Femur (tissue), 1 donor: Measurements from ENCODE around the gene CELSR2.

Experiments
- DNase-seq: peaks from one replicate; pipeline ENCODE4 v3.0.0-alpha.2; 2017

Gene CELSR2

DNA sequence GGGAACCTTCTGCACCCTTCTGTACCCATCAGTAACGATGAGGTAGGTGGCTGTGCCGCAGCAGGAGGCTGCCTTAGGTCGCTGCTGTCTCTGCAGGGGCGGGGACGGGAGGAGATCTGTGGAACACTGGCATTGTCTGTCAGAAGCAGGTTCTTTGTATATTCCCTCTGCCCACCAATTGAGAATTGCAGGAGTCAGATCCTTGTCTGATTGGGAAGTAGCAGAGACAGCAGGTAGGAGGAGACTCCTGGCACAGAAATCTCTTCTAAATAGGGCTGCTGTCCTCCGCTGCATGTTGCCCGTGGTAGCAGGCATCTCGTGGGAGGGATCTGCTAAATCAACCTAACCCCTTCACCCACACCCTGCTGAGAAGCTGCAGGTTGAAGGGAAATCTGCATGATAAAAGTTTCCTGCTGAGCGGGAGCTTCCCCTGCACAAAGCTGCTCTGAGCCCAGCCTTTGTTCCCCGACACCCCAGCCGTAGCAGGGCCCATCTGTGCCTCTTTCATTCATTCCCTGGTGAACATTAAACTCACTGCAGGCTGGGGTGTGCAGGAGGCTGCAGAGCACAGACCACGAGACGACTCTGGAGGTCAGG is 19.7 kb upstream of the CELSR2 start:
- no peak for DNase-seq

DNA sequence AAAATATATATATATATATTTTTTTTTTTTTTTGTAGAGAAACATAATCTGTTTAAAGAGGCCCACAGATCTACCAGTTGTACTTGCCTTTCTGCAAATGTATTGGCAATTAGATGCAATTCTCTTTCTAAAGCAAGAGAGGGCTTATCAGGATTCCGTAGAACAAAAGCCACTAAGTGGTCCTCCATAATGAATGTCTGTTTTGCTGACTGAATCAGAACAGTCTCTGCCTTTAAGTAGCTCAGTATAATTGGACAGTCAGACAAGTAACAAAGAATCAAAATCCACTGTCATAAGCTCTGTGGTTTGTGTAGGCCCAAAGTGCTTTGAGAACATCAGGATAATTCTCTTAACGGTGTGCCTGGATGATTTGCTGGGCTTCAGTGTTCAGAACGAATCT is 18.3 kb upstream of the CELSR2 start:
- DNase-seq: no peak

GRCh38 chr1:109235137-109235536 is 14.2 kb upstream of the CELSR2 start:
- no peak for DNase-seq

GRCh38 chr1:109237512-109237911 is 11.8 kb upstream of the CELSR2 start:
- no peak for DNase-seq

- DNase-seq: no peak
These were observed 11.0 kb upstream of the CELSR2 start for GRCh38 chr1:109238382-109238781.

GRCh38 chr1:109239047-109239408 is 10.3 kb upstream of the CELSR2 start:
- no peak for DNase-seq

DNA sequence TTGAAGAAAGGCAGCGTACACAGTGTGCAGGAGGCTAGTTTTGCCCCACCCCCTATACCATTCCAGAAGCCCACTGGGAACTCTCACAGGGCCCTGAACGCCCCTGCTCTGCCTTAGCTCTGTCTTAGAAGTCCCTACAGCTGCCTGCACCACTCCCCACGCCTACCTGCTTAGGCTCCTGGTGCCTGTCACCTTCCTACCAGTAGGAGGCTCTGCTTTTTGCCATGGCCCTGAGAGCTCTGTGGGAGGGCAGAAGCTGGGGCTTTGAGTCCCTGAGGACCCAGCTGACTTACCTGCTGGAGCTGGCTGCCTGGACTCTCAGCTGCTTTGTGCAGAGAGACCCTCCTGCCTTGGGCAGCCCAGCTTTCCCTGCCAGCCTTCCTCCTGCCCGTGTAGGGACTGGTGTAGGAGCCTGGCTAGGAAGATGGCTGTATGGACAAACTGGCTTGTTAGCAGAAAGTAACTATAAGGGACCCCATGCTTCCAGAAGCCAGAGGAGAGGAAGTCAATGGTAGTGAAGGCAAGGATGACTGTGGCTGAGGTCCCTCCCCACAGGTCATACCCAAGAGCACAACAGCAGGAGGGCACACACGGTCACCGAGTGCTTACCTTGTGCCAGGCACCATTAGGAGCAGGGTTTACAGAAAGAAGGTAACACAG is 9.8 kb upstream of the CELSR2 start:
- no peak for DNase-seq

DNA sequence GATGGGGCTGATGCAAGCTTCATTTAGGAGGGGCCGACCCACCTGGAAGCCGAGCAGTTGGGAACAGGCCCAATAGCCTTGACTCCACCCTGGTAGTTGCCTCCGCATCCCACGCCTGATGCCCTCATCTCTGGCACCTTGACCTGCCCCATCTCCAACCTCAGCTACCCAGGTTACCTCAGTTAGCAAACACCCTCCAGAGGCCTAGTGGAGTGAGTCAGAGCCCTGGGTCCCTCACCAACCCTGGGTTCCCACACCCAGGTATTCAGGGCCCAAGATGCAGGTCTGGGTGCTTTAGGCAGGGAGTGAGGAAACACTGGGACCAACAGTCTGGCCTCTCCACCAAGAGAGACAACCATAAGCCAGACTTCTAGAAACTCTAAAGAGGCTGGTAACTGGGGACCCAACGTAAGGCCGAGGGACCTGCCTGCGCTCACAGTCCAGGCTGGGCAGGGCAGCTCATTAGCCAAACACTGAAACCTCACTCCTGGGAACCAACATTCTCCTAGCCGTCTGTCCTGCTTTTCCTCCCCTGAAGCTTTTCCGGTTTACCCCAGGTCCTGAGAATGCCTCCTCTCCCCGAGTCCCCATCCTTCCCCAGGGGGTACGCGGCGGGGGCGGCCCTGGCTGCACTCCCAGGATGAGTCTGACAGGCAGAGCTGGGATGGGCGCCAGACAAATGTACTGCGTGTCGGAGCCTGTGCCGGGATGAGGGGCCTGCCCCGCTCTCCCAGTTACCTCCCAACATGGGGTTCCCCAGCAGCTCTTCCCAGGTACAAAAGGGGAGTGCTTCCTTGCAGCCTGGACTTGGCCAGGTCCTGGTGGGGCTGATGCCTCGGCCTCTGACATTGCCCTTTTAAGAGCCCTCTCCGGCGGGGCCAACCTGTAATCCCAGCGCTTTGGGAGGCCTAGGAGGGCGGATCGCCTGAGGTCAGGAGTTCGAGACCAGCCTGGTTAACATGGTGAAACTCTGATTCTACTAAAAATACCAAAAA is 8.9 kb upstream of the CELSR2 start:
- peak; percentile 83 for DNase-seq

DNA sequence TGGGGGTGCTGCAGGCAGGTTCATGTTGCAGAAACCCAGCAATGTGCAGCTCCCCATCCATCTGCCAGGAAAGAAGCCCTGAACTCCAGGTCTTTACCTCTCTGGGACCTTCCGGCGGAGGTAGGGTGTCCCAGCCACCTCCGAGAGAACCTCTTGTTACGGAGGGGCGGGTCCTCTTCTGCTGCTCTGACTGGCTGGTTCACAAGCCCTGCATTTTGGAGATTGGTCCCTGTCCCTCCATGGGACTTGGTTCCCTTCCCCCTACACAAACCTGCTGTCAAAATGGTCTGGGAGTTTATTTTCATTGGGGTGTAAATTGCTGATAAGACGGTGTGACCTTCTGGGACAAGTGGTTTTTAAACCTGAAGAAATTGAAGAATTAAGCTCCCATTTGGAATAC is 8.0 kb upstream of the CELSR2 start:
- peak; percentile 16 for DNase-seq

DNA sequence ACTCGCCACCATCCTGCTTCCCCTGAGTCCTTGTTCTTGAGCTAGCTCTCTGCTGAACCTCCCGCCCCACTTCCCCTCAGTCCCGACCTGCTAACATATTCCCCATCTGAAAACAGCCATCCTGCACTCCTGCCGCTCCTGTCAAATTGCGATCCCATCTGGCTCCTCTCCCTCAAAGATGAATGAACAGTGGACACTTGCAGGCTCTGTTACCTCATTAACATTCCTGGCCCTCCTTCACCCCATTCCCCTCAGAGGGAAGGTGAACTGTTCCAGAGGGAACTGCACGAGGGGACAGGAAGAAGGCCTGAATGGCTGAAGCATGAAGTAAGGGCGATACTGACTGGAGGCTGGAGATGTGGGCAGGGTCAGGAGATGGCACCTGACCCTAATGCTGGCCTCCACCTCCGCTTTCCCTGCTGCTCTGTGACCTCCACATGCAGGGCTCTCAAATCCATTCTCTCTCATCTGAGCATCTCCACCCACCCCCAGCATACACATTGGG is 7.4 kb upstream of the CELSR2 start:
- DNase-seq: peak; percentile 17

- DNase-seq: peak; percentile 54
These were observed 7.0 kb upstream of the CELSR2 start for GRCh38 chr1:109242387-109242786.

GRCh38 chr1:109243221-109243620 is 6.1 kb upstream of the CELSR2 start:
- DNase-seq: peak; percentile 12

DNA sequence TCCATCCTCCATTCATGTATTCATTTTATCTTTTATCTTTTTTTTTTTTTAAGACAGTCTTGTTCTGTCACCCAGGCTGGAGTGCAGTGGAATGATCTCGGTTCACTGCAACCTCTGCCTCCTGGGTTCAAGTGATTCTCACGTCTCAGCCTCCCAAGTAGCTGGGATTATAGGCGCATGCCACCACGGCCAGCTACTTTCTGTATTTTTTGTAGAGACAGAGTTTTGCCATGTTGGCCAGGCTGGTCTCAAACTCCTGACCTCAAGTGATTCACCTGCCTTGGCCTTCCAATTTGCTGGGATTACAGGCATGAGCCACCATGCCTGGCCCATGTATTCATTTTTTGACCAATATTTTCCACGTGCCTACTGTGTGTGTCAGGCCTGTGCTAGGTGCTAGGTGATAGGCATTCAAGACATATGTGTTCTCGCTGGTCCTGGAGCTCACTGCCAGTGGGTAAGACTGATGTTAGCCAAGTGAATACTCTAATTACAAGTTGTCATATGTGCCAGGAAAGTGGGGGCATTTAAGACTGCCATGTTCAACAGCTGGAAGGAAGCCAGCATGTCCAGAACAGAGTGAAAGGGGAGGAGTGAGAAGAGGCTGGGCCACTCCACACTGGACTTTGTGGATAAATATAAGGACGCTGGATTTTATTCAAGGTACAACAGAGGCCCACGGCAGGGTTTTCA is 5.3 kb upstream of the CELSR2 start:
- peak; percentile 10 for DNase-seq

GRCh38 chr1:109246141-109246551 is 3.2 kb upstream of the CELSR2 start:
- DNase-seq: peak; percentile 14

DNA sequence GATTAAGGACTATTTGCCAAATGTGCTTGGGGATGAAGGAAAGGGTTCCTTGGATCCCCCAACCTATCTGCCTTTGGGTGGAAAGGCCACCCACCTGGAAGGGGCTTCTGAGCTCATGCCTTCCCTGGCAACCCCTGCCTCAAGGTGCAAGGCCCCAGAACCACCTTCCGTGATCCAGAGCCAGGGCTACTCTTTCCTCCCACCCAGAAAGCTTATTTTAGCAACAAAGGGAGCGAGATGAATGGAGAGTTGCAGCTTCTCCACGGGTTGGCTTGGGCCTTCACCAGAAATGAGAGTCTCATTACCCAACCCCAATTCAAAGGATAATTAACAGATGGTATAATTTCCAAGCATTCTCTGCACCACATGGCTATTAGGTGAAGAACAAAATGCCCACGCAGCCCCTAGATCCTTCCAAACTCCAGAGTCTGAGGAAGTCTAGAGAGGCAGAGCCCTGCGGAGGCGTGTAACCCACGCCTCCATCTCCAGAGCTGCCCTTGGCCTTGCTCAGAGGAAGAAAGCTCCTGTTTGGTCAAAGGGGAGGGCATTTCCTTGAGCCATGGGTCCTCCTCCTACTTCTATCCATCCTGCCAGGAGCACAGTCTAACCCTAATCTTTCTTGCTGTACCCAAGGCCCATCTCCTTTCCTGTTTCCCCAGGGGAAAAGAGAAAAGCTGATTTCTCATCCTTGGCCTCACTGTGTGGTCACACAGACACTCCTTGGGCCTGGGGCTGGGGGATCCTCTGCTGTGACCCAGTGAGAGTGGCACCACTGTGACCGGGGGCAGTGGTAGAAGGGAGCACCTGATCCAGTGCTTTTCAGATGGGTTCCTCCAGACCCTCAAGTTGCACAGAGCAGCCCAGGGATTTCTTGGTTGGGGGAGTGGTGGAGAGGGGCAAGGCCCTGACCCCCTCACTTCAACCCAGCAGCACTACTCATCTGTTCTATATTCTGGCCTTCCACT is 1.7 kb upstream of the CELSR2 start:
- DNase-seq: peak; percentile 9

DNA sequence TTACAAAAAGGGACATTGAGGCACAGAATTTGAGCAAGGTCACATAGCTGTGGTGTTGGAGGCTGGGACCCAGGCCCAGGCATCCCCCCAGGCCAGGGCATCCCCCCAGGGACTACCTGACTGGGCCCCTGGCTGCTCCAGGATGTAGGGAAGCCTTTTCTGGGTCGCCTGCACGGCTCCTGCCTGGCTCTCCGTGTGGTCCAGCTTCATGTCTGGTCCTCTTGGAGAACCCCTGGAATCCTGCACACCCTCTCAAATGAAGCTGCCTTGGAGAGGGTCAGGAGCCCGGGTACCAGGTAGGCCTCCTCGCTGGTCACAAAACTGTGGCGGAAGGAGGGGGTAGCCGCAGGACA is 919 bp upstream of the CELSR2 start:
- peak; percentile 15 for DNase-seq

DNA sequence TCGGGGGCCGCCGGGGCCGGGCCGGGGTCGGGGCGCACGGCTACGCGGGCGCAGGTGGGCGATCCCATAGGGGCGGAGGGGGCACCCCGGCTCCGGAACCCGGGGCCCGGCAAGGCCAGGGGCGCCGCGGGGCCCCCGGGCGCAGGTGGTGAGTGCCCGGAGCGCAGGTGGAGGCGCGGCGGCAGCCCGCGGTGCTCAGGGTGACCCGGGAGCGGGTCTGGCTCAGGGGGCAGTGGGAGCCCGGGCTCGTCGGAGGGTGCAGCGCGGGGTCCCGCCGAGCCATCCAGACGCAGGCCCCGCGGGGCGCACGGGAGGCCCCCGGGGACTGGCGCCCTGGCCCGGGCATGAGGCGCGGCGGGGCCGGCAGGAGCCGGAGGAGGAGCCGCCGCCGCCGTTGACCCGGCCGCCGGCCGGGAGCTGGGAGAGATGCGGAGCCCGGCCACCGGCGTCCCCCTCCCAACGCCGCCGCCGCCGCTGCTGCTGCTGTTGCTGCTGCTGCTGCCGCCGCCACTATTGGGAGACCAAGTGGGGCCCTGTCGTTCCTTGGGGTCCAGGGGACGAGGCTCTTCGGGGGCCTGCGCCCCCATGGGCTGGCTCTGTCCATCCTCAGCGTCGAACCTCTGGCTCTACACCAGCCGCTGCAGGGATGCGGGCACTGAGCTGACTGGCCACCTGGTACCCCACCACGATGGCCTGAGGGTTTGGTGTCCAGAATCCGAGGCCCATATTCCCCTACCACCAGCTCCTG is 489 bp downstream of the CELSR2 start:
- DNase-seq: peak; percentile 23

DNA sequence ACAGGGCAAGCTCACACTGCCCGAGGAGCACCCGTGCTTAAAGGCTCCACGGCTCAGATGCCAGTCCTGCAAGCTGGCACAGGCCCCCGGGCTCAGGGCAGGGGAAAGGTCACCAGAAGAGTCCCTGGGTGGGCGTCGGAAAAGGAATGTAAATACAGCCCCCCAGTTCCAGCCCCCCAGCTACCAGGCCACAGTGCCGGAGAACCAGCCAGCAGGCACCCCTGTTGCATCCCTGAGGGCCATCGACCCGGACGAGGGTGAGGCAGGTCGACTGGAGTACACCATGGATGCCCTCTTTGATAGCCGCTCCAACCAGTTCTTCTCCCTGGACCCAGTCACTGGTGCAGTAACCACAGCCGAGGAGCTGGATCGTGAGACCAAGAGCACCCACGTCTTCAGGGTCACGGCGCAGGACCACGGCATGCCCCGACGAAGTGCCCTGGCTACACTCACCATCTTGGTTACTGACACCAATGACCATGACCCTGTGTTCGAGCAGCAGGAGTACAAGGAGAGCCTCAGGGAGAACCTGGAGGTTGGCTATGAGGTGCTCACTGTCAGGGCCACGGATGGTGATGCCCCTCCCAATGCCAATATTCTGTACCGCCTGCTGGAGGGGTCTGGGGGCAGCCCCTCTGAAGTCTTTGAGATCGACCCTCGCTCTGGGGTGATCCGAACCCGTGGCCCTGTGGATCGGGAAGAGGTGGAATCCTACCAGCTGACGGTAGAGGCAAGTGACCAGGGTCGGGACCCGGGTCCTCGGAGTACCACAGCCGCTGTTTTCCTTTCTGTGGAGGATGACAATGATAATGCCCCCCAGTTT is 1.3 kb downstream of the CELSR2 start:
- peak; percentile 25 for DNase-seq

DNA sequence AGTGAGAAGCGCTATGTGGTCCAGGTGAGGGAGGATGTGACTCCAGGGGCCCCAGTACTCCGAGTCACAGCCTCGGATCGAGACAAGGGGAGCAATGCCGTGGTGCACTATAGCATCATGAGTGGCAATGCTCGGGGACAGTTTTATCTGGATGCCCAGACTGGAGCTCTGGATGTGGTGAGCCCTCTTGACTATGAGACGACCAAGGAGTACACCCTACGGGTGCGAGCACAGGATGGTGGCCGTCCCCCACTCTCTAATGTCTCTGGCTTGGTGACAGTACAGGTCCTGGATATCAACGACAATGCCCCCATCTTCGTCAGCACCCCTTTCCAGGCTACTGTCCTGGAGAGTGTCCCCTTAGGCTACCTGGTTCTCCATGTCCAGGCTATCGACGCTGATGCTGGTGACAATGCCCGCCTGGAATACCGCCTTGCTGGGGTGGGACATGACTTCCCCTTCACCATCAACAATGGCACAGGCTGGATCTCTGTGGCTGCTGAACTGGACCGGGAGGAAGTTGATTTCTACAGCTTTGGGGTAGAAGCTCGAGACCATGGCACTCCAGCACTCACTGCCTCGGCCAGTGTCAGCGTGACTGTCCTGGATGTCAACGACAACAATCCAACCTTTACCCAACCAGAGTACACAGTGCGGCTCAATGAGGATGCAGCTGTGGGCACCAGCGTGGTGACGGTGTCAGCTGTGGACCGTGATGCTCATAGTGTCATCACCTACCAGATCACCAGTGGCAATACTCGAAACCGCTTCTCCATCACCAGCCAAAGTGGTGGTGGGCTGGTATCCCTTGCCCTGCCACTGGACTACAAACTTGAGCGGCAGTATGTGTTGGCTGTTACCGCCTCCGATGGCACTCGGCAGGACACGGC is 2.2 kb downstream of the CELSR2 start:
- DNase-seq: no peak
